HepG2 (cell line): ENCODE results near the gene COL5A1. TPM values are rescaled to one million over a fixed set of nuclear protein-coding genes. Genes with fewer than 3 reads are reported as not detected.

ENCODE experiments used
- ATAC-seq: fragments of 200-7000 bp; cut with Tn5 transposase; 3 replicates; pipeline ENCODE4 v1.9.1; 2020; ENCODE audit warnings: mild to moderate bottlenecking, moderate library complexity
- BruUV-seq: library from RNA; stranded (reverse); fragments of 400-500 nt; replicated peaks from 2 replicates; lab custom pipeline; 2021; lab: Mats Ljungman, UMichigan
- CTCF ChIA-PET: fragments of 300-600 bp; formaldehyde crosslinking; extraction: SDS; loops from one replicate; lab custom pipeline; 2021; ENCODE audit warnings: low total read pairs, inconsistent platforms, low intra/inter-chr PET ratio; lab: Yijun Ruan, JAX
- POLR2A ChIA-PET: fragments of 350-600 bp; sonication (Branson Sonifier 250); formaldehyde crosslinking; loops from one replicate; lab custom pipeline; 2020; ENCODE audit warnings: antibody characterized with exemption, inconsistent platforms; lab: Yijun Ruan, JAX
- DNase-seq: peaks from one replicate; pipeline ENCODE4 v3.0.0-alpha.2; 2015; ENCODE audit warnings: low spot score
- FAIRE-seq: peaks from 3 replicates; lab custom pipeline; 2011; peaks lifted over from hg19 to GRCh38; lab: Jason Lieb, UNC
- H2AFZ ChIP-seq: one replicate; pipeline ENCODE4 v1.6.1; 2011; ENCODE audit warnings: low read length, inconsistent platforms
- H3K27ac ChIP-seq: fragments of 300-600 bp; 3 replicates; pipeline ENCODE4 v1.8.0; 2011; ENCODE audit warnings: mixed run types, mild to moderate bottlenecking, mixed read lengths, low read length, inconsistent platforms; ENCODE audit not compliant: insufficient read depth; ENCODE audit errors: extremely low read length
- H3K27me3 ChIP-seq, 2 experiments: fragments of 200-600 bp in 1 of 2; 2 replicates in 1 of 2; 3 replicates in 1 of 2; pipeline versions ENCODE4 v1.6.0 to v1.8.0; 2011; ENCODE audit warnings: low read length in 2 of 2, mild to moderate bottlenecking in 2 of 2, moderate library complexity in 2 of 2, inconsistent platforms in 1 of 2; ENCODE audit not compliant: insufficient read depth in 2 of 2, control insufficient read depth in 1 of 2
- H3K36me3 ChIP-seq, 2 experiments: fragments of 200-600 bp in 1 of 2; replicated peaks in 1 of 2; 2 replicates in 1 of 2; 3 replicates in 1 of 2; pipeline versions ENCODE4 v1.5.1 to v1.8.0; 2011; ENCODE audit warnings: low read length in 2 of 2, inconsistent platforms in 1 of 2; ENCODE audit not compliant: insufficient read depth in 2 of 2, control insufficient read depth in 1 of 2
- H3K4me1 ChIP-seq: 2 replicates; pipeline ENCODE4 v1.5.1; 2012; ENCODE audit warnings: low read length, inconsistent platforms; ENCODE audit not compliant: insufficient read depth
- H3K4me2 ChIP-seq: 2 replicates; pipeline ENCODE4 v1.6.0; 2011; ENCODE audit warnings: low read depth, low read length, inconsistent platforms
- H3K4me3 ChIP-seq, 3 experiments: fragments of 200-600 bp in 1 of 3; sonication (generic), shearing (Covaris generic) in 1 of 3; replicated peaks in 1 of 3; 2 replicates each; pipeline ENCODE4 v1.5.1; 2011 to 2016; ENCODE audit warnings: low read length in 3 of 3, inconsistent platforms in 2 of 3, low read depth in 2 of 3, mild to moderate bottlenecking in 2 of 3, control low read depth in 1 of 3, mixed read lengths in 1 of 3; ENCODE audit not compliant: insufficient read depth in 1 of 3
- H3K79me2 ChIP-seq: one replicate; pipeline ENCODE4 v1.6.1; 2011; ENCODE audit warnings: low read length, inconsistent platforms; ENCODE audit not compliant: insufficient read depth
- H3K9ac ChIP-seq: 2 replicates; pipeline ENCODE4 v1.6.0; 2011; ENCODE audit warnings: mild to moderate bottlenecking, low read depth, low read length, inconsistent platforms; ENCODE audit not compliant: insufficient read depth
- H3K9me3 ChIP-seq: 2 replicates; pipeline ENCODE4 v1.5.1; 2012; ENCODE audit warnings: mild to moderate bottlenecking, low read length
- H4K20me1 ChIP-seq: 2 replicates; pipeline ENCODE4 v1.6.0; 2011; ENCODE audit warnings: inconsistent platforms, mild to moderate bottlenecking, low read length, moderate library complexity; ENCODE audit not compliant: insufficient read depth
- HIVEP1 ChIP-seq: sonication (generic); formaldehyde crosslinking; IDR thresholded peaks from 2 replicates; pipeline ENCODE4 v1.4.0; 2020; ENCODE audit warnings: mild to moderate bottlenecking, missing genetic modification reagents
- MIXL1 ChIP-seq: IDR thresholded peaks from 2 replicates; pipeline ENCODE4 v1.6.1; 2016
- ZNF572 ChIP-seq: sonication (generic); formaldehyde crosslinking; IDR thresholded peaks from 2 replicates; pipeline ENCODE4 v1.5.1; 2020; ENCODE audit warnings: mild to moderate bottlenecking, missing genetic modification reagents
- WGBS: methylation state at CpG from one replicate; pipeline ENCODE4 v1.1.6; 2017; ENCODE audit warnings: low lambda C conversion rate; 5-methylcytosine and 5-hydroxymethylcytosine counted together
- in situ Hi-C: cut with HindIII; loops from 2 replicates; pipeline ENCODE4 v1.10.0; 2017; ENCODE audit warnings: low pct_unique_long_range_greater_than_20kb; ENCODE audit not compliant: extremely low pct_ligation_motif_present
- intact Hi-C: fragments of 100-400 bp; cut with micrococcal nuclease; formaldehyde crosslinking; loops from one replicate; pipeline ENCODE4 v1.10.0; 2022; ENCODE audit not compliant: unreplicated experiment
- polyA plus RNA-seq, 8 experiments: library from polyadenylated mRNA; depleted of rRNA in 3 of 8; stranded (reverse) in 7 of 8; unstranded in 1 of 8; fragments of >200 nt; fragmentation: Illumina TruSeq in 4 of 8; extraction: Trizol in 4 of 8; gene quantifications; 2 replicates each; pipeline versions ENCODE4 v1.2.1 to v1.2.3, GENCODE V29; 2011 to 2016; ENCODE audit warnings: low read depth in 4 of 8, missing spikeins in 1 of 8, mixed read lengths in 1 of 8; ENCODE audit not compliant: insufficient read depth in 1 of 8
- total RNA-seq, 5 experiments: library from RNA; depleted of rRNA; stranded (reverse); fragments of >200 nt; fragmentation: Illumina TruSeq; extraction: Trizol; gene quantifications; 2 replicates each; pipeline ENCODE4 v1.2.3, GENCODE V29; 2016; ENCODE audit warnings: low read depth in 1 of 5
- TF ChIP-seq, protein P1 (sequence below): sonication (generic); formaldehyde crosslinking; IDR thresholded peaks from 2 replicates; pipeline ENCODE4 v1.5.0; 2020; ENCODE audit warnings: mild to moderate bottlenecking, missing genetic modification reagents
- TF ChIP-seq, protein P2 (sequence below): sonication (generic); formaldehyde crosslinking; IDR thresholded peaks from 2 replicates; pipeline ENCODE4 v1.4.0; 2020; ENCODE audit warnings: mild to moderate bottlenecking, missing genetic modification reagents
- TF ChIP-seq, protein P3 (sequence below): IDR thresholded peaks from 2 replicates; pipeline ENCODE4 v1.6.1; 2012; ENCODE audit warnings: low read depth, low read length, improper control_type of control experiment

The COL5A1 gene
- total and polyA plus RNA-seq, 2 of the 13 experiments (the other 11 are each of a cell fraction or from before 2014, with no cell fraction given): not detected

DNA sequence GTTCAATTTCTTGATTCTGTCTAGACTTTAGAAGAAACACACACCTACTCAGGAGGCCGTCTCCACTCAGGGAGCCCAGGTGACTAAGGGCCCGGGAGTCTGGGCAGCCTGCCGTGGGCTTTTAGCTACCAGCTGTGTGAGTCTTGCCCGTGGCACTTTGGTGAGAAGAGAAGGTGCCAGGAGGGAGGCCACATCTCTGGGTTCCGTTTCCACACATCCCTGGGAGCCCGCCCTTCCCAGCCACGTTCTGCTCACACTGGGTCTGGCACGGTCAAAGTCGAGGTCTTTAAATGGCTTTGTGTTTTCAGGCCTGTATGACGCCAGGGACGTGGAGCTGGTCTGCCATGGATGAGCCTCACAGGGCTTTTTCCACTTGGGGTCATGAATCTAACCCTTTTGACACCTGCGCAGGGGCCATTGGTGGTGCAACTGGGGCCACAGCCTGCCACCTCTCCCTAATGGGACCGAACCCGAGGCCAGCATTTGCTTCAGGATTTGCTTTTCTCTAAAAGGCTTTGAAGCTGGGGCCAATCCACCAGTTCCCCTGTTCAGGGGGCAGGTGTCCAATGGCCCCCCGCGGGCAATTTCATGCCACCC is 221.8 kb downstream of the COL5A1 start:
- BruUV-seq: no TSS peak
- WGBS: 12% methylated on average over 10 of the region's 16 CpGs
- POLR2A ChIA-PET: no interaction called here

More for the DNA sequence above, 221.8 kb downstream of the COL5A1 start:
- H4K20me1 ChIP-seq: no peaks in the 10 kb centered on the region; the same call in 1 of the 2 replicates
- FAIRE-seq: no peak
- no peaks in the 10 kb centered on the region for H3K79me2 ChIP-seq
- in situ Hi-C loops: no loop called here
- H3K4me2 ChIP-seq: no peak overlapping the region
- no peaks in the 10 kb centered on the region for H3K9me3 ChIP-seq
- H3K4me3 ChIP-seq: no peak overlapping the region
- no peaks in the 10 kb centered on the region for H3K4me1 ChIP-seq
- DNase-seq: no peak
- H3K27me3 ChIP-seq: peaks cover 0 to 18% of the 10 kb centered on the region in 2 experiments; a peak in 3 of 5 replicates
- no peaks in the 10 kb centered on the region for H3K36me3 ChIP-seq
- CTCF ChIA-PET: no interaction called here
- no peak overlapping the region for H3K9ac ChIP-seq
- TF ChIP-seq MIXL1 (CRISPR knock-in tag) (no peak), HIVEP1 (CRISPR knock-in tag) (no peak), ZNF572 (CRISPR knock-in tag) (no peak)
- TF ChIP-seq, protein P1, sequence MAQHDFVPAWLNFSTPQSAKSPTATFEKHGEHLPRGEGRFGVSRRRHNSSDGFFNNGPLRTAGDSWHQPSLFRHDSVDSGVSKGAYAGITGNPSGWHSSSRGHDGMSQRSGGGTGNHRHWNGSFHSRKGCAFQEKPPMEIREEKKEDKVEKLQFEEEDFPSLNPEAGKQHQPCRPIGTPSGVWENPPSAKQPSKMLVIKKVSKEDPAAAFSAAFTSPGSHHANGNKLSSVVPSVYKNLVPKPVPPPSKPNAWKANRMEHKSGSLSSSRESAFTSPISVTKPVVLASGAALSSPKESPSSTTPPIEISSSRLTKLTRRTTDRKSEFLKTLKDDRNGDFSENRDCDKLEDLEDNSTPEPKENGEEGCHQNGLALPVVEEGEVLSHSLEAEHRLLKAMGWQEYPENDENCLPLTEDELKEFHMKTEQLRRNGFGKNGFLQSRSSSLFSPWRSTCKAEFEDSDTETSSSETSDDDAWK (CRISPR knock-in tag): no peak
- TF ChIP-seq, protein P2, sequence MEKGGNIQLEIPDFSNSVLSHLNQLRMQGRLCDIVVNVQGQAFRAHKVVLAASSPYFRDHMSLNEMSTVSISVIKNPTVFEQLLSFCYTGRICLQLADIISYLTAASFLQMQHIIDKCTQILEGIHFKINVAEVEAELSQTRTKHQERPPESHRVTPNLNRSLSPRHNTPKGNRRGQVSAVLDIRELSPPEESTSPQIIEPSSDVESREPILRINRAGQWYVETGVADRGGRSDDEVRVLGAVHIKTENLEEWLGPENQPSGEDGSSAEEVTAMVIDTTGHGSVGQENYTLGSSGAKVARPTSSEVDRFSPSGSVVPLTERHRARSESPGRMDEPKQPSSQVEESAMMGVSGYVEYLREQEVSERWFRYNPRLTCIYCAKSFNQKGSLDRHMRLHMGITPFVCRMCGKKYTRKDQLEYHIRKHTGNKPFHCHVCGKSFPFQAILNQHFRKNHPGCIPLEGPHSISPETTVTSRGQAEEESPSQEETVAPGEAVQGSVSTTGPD (CRISPR knock-in tag): no peak
- TF ChIP-seq, protein P3, sequence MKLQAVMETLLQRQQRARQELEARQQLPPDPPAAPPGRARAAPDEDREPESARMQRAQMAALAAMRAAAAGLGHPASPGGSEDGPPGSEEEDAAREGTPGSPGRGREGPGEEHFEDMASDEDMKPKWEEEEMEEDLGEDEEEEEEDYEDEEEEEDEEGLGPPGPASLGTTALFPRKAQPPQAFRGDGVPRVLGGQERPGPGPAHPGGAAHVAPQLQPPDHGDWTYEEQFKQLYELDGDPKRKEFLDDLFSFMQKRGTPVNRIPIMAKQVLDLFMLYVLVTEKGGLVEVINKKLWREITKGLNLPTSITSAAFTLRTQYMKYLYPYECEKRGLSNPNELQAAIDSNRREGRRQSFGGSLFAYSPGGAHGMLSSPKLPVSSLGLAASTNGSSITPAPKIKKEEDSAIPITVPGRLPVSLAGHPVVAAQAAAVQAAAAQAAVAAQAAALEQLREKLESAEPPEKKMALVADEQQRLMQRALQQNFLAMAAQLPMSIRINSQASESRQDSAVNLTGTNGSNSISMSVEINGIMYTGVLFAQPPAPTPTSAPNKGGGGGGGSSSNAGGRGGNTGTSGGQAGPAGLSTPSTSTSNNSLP: no peak
- intact Hi-C loops: no loop called here
- no peak for ATAC-seq
- no peak overlapping the region for H2AFZ ChIP-seq
- H3K27ac ChIP-seq: no peak overlapping the region
